Psoas muscle (tissue), 7 donors: ENCODE results near the gene TRIM50. TPM values are rescaled to one million over a fixed set of nuclear protein-coding genes. Genes with fewer than 3 reads are reported as not detected.

ENCODE experiments used
- polyA plus RNA-seq, 3 donors: library from polyadenylated mRNA; stranded (reverse); fragments of 200-250 nt; gene quantifications; one replicate each; pipeline ENCODE4 v1.2.3, GENCODE V29; 2013
- total RNA-seq, 4 donors: library from RNA; stranded (reverse); fragmentation: NEBNext Ultra II Directional in 2 of 4; extraction: Animal tissue kit (Norgen Biotek cat#: 25700) in 2 of 4; gene quantifications; one replicate each; pipeline versions ENCODE4 v1.2.1 to v1.2.4, GENCODE V29; 2021 to 2023
- donor health status: healthy with polysubstance abuse.
- donor health status: DM: no; HTN: no; CAD: no; lungs with moderate emphysema.
- donor health status: Bipolar disorder and iron deficiency.
- donor health status: healthy.
- donor health status: DM: no; HTN: no; CAD: no.
- donor health status: DM: no; HTN: no; CAD: no.
- donor health status: DM: yes; HTN: yes; CAD: no.

Gene TRIM50
- total and polyA plus RNA-seq, 7 donors, result 0.12 to 1.3 (median 0.32) TPM

Other genes with a start within 250 kb of the TRIM50 start
- gene SPDYE9, start 242.0 kb downstream of the TRIM50 start, total RNA-seq, result not detected
- gene SPDYE9, start 242.0 kb downstream of the TRIM50 start, polyA plus RNA-seq, result not detected
- gene NSUN5, start 19.3 kb downstream of the TRIM50 start, total RNA-seq, result 10 to 100 TPM; 18.2 to 34.0 (median 26.6) TPM
- 10 to 100 TPM; 42.9 to 65.2 (median 45.6) TPM for gene NSUN5, start 19.3 kb downstream of the TRIM50 start, polyA plus RNA-seq
- not detected for gene FKBP6, start 79 bp upstream of the TRIM50 start, total RNA-seq
- gene FKBP6, start 79 bp upstream of the TRIM50 start, polyA plus RNA-seq, result not detected
- 10 to 100 TPM in 2 of 4 donors, 1 to 10 TPM in 2; 4.0 to 10.7 (median 7.5) TPM for gene FZD9, start 105.7 kb upstream of the TRIM50 start, total RNA-seq
- 10 to 100 TPM in 2 of 3 donors, 1 to 10 TPM in 1; 10.0 to 20.9 (median 19.1) TPM for gene FZD9, start 105.7 kb upstream of the TRIM50 start, polyA plus RNA-seq
- gene BAZ1B, start 194.2 kb upstream of the TRIM50 start, total RNA-seq, result 10 to 100 TPM; 39.5 to 49.8 (median 42.3) TPM
- gene BAZ1B, start 194.2 kb upstream of the TRIM50 start, polyA plus RNA-seq, result 10 to 100 TPM; 15.7 to 50.6 (median 15.8) TPM
- gene BCL7B, start 229.6 kb upstream of the TRIM50 start, total RNA-seq, result 10 to 100 TPM; 55.8 to 96.5 (median 88.1) TPM
- 100 to 1,000 TPM in 2 of 3 donors, 10 to 100 TPM in 1; 88.7 to 130 (median 105) TPM for gene BCL7B, start 229.6 kb upstream of the TRIM50 start, polyA plus RNA-seq